HL-60 (cell line): ENCODE results near the gene TAMM41.
"Not testable (repeated sequence)": the region's sequence is repeated elsewhere in the genome, so short reads cannot be mapped to it uniquely, and the experiment has no call there.

Experiments
- DNase-seq, 2 experiments: peaks; one replicate each; pipeline ENCODE4 v3.0.0-alpha.2; 2010 to 2020; ENCODE audit warnings: low read depth in 1 of 2, low spot score in 1 of 2
- H3K27ac ChIP-seq: fragments of 250-450 bp; sonication (Bioruptor Pico); replicated peaks from 2 replicates; pipeline ENCODE4 v1.5.1; 2020; ENCODE audit warnings: mild to moderate bottlenecking, moderate library complexity
- H3K27me3 ChIP-seq: fragments of 250-450 bp; sonication (Bioruptor Pico); 2 replicates; pipeline ENCODE4 v1.5.1; 2021; ENCODE audit warnings: mild to moderate bottlenecking, moderate library complexity; ENCODE audit not compliant: insufficient read depth, poor library complexity, severe bottlenecking
- H3K4me3 ChIP-seq: replicated peaks from 2 replicates; pipeline ENCODE4 v1.5.1; 2011; ENCODE audit warnings: mild to moderate bottlenecking, control low read depth, low read length; ENCODE audit not compliant: insufficient read depth
- GABPA ChIP-seq: IDR thresholded peaks from 2 replicates; pipeline ENCODE4 v1.6.1; 2012; ENCODE audit warnings: low read depth
- POLR2AphosphoS5 ChIP-seq: IDR thresholded peaks from 2 replicates; pipeline ENCODE4 v1.6.1; 2012; ENCODE audit warnings: low read depth
- SPI1 ChIP-seq: IDR thresholded peaks from 2 replicates; pipeline ENCODE4 v1.6.1; 2012; ENCODE audit warnings: low read depth, mild to moderate bottlenecking, borderline replicate concordance
- TF ChIP-seq, protein P1 (sequence below): IDR thresholded peaks from one replicate; pipeline ENCODE4 v1.5.1; 2011; ENCODE audit warnings: low read length, control low read depth, inconsistent platforms; ENCODE audit not compliant: insufficient read depth
- TF ChIP-seq, protein P2 (sequence below): IDR thresholded peaks from 2 replicates; pipeline ENCODE4 v1.6.1; 2012; ENCODE audit warnings: low read depth; ENCODE audit not compliant: insufficient replicate concordance

Gene TAMM41

DNA sequence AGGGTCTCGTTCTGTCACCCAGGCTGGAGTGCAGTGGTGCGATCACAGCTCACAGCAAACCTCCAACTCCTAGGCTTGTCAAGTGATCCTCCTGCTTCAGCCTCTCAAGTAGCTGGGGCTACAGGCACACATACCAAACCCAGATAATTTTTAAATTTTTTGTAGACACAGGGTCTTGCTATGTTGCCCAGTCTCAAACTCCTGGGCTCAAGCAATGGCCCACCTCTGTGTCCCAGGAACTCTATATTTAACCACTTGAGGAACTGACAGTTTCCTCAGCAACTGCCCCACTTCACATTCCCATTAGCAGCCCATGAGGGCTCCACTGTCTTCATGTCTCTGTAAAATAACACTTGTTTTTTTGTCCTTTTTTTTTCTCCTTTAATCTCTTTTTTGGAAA is 68.4 kb downstream of the TAMM41 start:
- no peak overlapping the region for H3K27ac ChIP-seq
- no peak for DNase-seq

DNA sequence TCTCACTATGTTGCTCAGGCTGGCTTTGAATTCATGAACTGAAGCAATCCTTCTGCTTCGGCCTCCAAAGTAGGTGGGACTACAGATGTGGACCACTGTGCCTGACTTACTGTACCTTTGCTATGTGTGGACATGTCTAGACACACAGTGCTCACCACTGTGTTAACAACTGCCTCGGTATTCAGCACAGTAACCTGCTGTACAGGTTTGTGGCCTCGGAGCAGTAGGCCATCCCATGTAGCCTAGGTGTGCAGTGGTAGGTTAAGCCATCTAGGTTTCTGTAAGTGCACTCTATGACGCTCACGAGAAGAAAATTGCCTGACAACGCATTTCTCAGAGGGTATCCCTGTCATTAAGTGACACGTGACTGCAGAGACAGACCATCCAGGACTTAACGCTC is 70.3 kb downstream of the TAMM41 start:
- no peak overlapping the region for H3K27ac ChIP-seq

More for the DNA sequence above, 68.4 kb downstream of the TAMM41 start:
- Histone ChIP-seq H3K27me3 (no peaks in the 10 kb centered on the region), H3K4me3 (no peak overlapping the region)
- TF ChIP-seq, protein P1, sequence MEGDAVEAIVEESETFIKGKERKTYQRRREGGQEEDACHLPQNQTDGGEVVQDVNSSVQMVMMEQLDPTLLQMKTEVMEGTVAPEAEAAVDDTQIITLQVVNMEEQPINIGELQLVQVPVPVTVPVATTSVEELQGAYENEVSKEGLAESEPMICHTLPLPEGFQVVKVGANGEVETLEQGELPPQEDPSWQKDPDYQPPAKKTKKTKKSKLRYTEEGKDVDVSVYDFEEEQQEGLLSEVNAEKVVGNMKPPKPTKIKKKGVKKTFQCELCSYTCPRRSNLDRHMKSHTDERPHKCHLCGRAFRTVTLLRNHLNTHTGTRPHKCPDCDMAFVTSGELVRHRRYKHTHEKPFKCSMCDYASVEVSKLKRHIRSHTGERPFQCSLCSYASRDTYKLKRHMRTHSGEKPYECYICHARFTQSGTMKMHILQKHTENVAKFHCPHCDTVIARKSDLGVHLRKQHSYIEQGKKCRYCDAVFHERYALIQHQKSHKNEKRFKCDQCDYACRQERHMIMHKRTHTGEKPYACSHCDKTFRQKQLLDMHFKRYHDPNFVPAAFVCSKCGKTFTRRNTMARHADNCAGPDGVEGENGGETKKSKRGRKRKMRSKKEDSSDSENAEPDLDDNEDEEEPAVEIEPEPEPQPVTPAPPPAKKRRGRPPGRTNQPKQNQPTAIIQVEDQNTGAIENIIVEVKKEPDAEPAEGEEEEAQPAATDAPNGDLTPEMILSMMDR: no peak
- TF ChIP-seq POLR2AphosphoS5 (no peak), SPI1 (no peak), GABPA (no peak)
- TF ChIP-seq, protein P2, sequence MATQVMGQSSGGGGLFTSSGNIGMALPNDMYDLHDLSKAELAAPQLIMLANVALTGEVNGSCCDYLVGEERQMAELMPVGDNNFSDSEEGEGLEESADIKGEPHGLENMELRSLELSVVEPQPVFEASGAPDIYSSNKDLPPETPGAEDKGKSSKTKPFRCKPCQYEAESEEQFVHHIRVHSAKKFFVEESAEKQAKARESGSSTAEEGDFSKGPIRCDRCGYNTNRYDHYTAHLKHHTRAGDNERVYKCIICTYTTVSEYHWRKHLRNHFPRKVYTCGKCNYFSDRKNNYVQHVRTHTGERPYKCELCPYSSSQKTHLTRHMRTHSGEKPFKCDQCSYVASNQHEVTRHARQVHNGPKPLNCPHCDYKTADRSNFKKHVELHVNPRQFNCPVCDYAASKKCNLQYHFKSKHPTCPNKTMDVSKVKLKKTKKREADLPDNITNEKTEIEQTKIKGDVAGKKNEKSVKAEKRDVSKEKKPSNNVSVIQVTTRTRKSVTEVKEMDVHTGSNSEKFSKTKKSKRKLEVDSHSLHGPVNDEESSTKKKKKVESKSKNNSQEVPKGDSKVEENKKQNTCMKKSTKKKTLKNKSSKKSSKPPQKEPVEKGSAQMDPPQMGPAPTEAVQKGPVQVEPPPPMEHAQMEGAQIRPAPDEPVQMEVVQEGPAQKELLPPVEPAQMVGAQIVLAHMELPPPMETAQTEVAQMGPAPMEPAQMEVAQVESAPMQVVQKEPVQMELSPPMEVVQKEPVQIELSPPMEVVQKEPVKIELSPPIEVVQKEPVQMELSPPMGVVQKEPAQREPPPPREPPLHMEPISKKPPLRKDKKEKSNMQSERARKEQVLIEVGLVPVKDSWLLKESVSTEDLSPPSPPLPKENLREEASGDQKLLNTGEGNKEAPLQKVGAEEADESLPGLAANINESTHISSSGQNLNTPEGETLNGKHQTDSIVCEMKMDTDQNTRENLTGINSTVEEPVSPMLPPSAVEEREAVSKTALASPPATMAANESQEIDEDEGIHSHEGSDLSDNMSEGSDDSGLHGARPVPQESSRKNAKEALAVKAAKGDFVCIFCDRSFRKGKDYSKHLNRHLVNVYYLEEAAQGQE: no peak

DNA sequence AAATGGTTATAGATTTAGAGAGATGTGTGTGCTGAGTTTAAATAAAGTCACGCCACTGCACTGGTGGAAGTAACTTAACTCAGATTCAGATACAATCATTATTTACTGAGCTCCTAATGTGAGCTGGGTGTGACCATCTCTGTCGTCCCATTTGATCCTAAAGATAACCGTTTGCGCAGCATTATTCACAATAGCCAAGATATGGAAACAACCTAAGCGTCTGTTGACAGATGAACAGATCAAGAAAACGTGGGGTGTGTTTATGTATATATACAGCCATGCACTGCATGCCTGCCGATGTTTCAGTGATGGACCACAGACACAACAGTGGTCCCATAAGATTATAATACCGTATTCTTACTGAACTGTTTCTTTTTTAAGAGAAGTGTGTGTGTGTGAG is 71.2 kb downstream of the TAMM41 start:
- no peak overlapping the region for H3K4me3 ChIP-seq
- H3K27me3 ChIP-seq: no peaks in the 10 kb centered on the region
- no peak overlapping the region for H3K27ac ChIP-seq
- no peak for TF ChIP-seq GABPA
- TF ChIP-seq, protein P2: no peak
- no peak for TF ChIP-seq SPI1
- no peak for TF ChIP-seq POLR2AphosphoS5
- TF ChIP-seq, protein P1: no peak
- no peak for DNase-seq

More for the DNA sequence above, 70.3 kb downstream of the TAMM41 start:
- Histone ChIP-seq H3K27me3 (no peaks in the 10 kb centered on the region), H3K4me3 (no peak overlapping the region)
- DNase-seq: no peak
- TF ChIP-seq, protein P1: no peak
- no peak for TF ChIP-seq SPI1
- no peak for TF ChIP-seq GABPA

DNA sequence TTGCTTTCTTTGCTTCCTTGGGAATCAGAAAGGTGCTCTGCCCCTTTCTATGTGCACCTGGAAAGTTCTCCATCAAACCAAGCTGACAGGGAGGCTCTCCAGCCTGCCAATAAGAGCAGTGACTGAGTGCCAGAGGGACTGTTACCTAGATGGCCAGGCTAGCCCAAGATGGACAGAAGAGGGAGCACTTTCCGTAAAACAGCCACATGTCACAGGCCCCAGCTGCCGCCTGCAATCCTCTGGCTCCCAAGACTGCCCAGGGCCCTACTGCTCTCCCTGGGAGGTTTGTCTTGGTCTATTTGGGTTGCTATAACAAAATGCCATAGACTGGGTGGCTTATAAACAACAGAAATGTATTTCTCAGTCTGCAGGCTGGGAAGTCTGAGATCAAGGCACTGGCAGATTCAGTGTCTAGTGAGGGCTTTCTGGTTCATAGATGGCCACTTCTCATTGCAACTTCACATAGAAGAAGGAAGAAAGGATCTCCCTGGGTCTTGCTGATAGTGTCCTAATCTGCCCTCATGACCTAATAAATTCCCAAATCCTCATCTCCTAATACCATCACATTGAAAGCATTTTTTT is 72.3 kb downstream of the TAMM41 start:
- Histone ChIP-seq H3K27me3 (no peaks in the 10 kb centered on the region), H3K4me3 (no peak overlapping the region), H3K27ac (no peak overlapping the region)
- TF ChIP-seq, protein P1: peak; percentile 15
- TF ChIP-seq POLR2AphosphoS5 (no peak), SPI1 (no peak)
- DNase-seq: no peak

DNA sequence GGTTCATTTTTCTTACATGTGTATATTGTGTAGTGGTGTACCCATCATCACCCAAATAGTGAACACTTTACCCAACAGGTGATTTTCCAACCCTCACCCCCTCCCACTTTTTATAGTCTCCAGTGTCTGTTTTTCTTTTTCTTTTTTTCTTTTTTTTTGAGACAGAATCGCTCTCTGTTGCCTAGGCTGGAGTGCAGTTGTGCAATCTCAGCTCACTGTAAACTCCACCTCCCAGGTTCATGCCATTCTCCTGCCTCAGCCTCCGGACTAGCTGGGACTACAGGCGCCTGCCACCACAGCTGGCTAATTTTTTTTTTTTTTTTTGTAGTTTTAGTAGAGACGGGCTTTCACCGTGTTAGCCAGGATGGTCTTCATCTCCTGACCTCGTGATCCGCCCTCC is 74.8 kb downstream of the TAMM41 start:
- H3K4me3 ChIP-seq, DNase-seq, H3K27ac ChIP-seq, H3K27me3 ChIP-seq: not testable (repeated sequence)
